GM18868 (cell line): ENCODE data around the gene SPEG.

Source experiments
- ATAC-seq: cut with Tn5 transposase; IDR thresholded peaks from one replicate; pipeline ENCODE4 v1.9.1; 2021; ENCODE audit warnings: mild to moderate bottlenecking, moderate library complexity; ENCODE audit not compliant: unreplicated experiment

SPEG gene

GRCh38 chr2:219475278-219475677 lies 40.6 kb downstream of the SPEG start:
- ATAC-seq = no peak

- peak; percentile 63 for ATAC-seq
These were observed 41.3 kb downstream of the SPEG start for GRCh38 chr2:219475697-219476651.

GRCh38 chr2:219476652-219477151 lies 42.1 kb downstream of the SPEG start:
- no peak for ATAC-seq

GRCh38 chr2:219477179-219477578 lies 42.5 kb downstream of the SPEG start:
- ATAC-seq = no peak

GRCh38 chr2:219477815-219478214 lies 43.2 kb downstream of the SPEG start:
- no peak for ATAC-seq

- no peak for ATAC-seq
These were observed 44.3 kb downstream of the SPEG start for GRCh38 chr2:219478916-219479315.

- ATAC-seq = no peak
These were observed 45.4 kb downstream of the SPEG start for GRCh38 chr2:219480004-219480403.

- no peak for ATAC-seq
These were observed 48.2 kb downstream of the SPEG start for GRCh38 chr2:219482674-219483405.

GRCh38 chr2:219483451-219484342 lies 49.1 kb downstream of the SPEG start:
- no peak for ATAC-seq

- no peak for ATAC-seq
These were observed 49.9 kb downstream of the SPEG start for GRCh38 chr2:219484343-219485200.

GRCh38 chr2:219485201-219485580 lies 50.5 kb downstream of the SPEG start:
- ATAC-seq = no peak

GRCh38 chr2:219486380-219486959 lies 51.8 kb downstream of the SPEG start:
- ATAC-seq = no peak

GRCh38 chr2:219488149-219488843 lies 53.7 kb downstream of the SPEG start:
- ATAC-seq = no peak

GRCh38 chr2:219488844-219489194 lies 54.2 kb downstream of the SPEG start:
- no peak for ATAC-seq

- no peak for ATAC-seq
These were observed 54.7 kb downstream of the SPEG start for GRCh38 chr2:219489315-219489714.

GRCh38 chr2:219490186-219490585 lies 55.5 kb downstream of the SPEG start:
- ATAC-seq = no peak

GRCh38 chr2:219490600-219491130 lies 56.0 kb downstream of the SPEG start:
- no peak for ATAC-seq

GRCh38 chr2:219491278-219491963 lies 56.8 kb downstream of the SPEG start:
- no peak for ATAC-seq
